C4-2B (cell line): ENCODE measurements around the gene ODF4.

Source experiments
- ZFX ChIP-seq: fragments of 450-650 bp; IDR thresholded peaks from 2 replicates; pipeline ENCODE4 v1.6.1; 2017
- TF ChIP-seq, protein P1 (sequence below): fragments of 450-650 bp; conservative IDR thresholded peaks from 2 replicates; pipeline ENCODE4 v1.5.1; 2017; ENCODE audit warnings: mild to moderate bottlenecking

DNA sequence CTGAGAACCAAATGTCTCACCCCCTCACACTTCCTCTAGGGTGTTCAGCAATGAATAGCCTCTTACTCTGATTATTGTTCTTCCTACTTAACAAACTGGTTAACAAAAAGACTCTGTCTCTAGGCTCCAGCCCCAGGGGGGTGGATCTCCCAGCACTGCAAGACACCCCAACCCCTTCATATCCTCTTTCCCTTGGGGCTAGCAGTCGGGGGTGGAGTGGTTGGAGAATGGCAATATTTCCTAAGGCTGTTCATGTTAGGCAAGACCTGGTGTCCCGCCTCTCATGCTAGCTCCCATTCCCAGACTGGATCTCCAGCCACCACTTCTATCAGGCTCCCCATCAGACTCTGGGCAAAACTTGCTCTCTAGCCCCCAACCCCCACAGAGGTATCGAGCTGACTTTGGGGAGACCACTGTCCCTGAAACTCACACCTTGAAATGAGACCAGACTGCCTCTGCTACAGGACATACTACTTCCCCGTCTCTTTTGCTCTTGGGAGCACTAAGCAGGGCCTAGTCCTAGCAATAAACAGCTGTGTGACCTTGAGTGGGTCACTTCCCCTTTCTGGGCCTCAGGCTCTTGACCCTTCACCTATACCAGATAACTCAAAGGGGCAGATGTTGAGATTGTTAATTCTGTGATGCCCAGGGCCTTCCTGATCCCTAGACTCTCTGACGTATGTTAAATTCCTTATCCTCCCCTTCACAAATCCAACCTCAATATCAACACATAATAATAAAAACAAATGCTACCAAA, 46.8 kb upstream of the ODF4 start:
- TF ChIP-seq, protein P1, sequence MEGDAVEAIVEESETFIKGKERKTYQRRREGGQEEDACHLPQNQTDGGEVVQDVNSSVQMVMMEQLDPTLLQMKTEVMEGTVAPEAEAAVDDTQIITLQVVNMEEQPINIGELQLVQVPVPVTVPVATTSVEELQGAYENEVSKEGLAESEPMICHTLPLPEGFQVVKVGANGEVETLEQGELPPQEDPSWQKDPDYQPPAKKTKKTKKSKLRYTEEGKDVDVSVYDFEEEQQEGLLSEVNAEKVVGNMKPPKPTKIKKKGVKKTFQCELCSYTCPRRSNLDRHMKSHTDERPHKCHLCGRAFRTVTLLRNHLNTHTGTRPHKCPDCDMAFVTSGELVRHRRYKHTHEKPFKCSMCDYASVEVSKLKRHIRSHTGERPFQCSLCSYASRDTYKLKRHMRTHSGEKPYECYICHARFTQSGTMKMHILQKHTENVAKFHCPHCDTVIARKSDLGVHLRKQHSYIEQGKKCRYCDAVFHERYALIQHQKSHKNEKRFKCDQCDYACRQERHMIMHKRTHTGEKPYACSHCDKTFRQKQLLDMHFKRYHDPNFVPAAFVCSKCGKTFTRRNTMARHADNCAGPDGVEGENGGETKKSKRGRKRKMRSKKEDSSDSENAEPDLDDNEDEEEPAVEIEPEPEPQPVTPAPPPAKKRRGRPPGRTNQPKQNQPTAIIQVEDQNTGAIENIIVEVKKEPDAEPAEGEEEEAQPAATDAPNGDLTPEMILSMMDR: no peak
- TF ChIP-seq ZFX: no peak
